AG04450 (cell line): ENCODE data around the gene FAM107B. TPM values are rescaled to one million over a fixed set of nuclear protein-coding genes. Genes with fewer than 3 reads are reported as not detected.

Experiments used
- CTCF ChIA-PET: fragments of 300-600, 350-600 bp; formaldehyde crosslinking; extraction: SDS; loops from one replicate; lab custom pipeline; 2022; ENCODE audit warnings: antibody characterized with exemption, inconsistent platforms; lab: Charles Lee
- POLR2A ChIA-PET: fragments of 350-600 bp; formaldehyde crosslinking; extraction: SDS; loops from one replicate; lab custom pipeline; 2021; ENCODE audit warnings: antibody characterized with exemption, inconsistent platforms; lab: Yijun Ruan, JAX
- DNase-seq: peaks from one replicate; pipeline ENCODE4 v3.0.0-alpha.2; 2011; ENCODE audit warnings: low read depth, low spot score
- H3K27ac ChIP-seq: one replicate; pipeline ENCODE4 v1.5.1; 2012; ENCODE audit warnings: low read depth, low read length, control low read depth
- H3K27me3 ChIP-seq: one replicate; pipeline ENCODE4 v1.6.0; 2012; ENCODE audit warnings: low read length; ENCODE audit not compliant: control insufficient read depth, insufficient read depth
- H3K4me3 ChIP-seq: 2 replicates; pipeline ENCODE4 v1.5.1; 2011; ENCODE audit warnings: mild to moderate bottlenecking, low read depth, low read length, control low read depth
- H3K9me3 ChIP-seq: 2 replicates; pipeline ENCODE4 v1.5.1; 2012; ENCODE audit warnings: low read length; ENCODE audit not compliant: control insufficient read depth, insufficient read depth
- polyA plus RNA-seq: library from polyadenylated mRNA; depleted of rRNA; stranded (reverse); fragments of >200 nt; gene quantifications from 2 replicates; pipeline ENCODE4 v1.2.3, GENCODE V29; 2011
- TF ChIP-seq, protein P1 (sequence below): IDR thresholded peaks from 2 replicates; pipeline ENCODE4 v1.5.1; 2011; ENCODE audit warnings: low read depth, low read length, control low read depth, inconsistent platforms

Gene FAM107B
- polyA plus RNA-seq, 1 experiment: 41.4 TPM

DNA sequence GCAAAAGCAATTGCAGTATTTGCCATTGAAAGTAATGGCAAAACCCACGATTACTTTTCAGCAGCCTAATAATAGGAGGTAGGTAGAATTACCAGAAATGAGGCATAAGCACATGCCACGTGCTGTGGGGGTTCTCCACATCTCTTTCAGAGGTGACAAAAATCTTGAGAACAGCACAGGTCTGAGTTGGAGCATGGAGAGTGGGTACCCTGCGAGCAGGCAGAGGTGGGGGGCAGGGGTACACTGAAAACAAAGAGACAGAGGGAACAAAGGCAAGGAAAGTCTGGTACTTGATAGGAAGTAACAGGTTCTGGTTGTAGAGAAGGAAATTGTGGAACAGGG is 75.9 kb downstream of the FAM107B start:
- CTCF ChIA-PET: no interaction called here
- no peaks in the 10 kb centered on the region for H3K27me3 ChIP-seq
- no peaks in the 10 kb centered on the region; the same call in 1 of the 2 replicates for H3K9me3 ChIP-seq
- TF ChIP-seq, protein P1, sequence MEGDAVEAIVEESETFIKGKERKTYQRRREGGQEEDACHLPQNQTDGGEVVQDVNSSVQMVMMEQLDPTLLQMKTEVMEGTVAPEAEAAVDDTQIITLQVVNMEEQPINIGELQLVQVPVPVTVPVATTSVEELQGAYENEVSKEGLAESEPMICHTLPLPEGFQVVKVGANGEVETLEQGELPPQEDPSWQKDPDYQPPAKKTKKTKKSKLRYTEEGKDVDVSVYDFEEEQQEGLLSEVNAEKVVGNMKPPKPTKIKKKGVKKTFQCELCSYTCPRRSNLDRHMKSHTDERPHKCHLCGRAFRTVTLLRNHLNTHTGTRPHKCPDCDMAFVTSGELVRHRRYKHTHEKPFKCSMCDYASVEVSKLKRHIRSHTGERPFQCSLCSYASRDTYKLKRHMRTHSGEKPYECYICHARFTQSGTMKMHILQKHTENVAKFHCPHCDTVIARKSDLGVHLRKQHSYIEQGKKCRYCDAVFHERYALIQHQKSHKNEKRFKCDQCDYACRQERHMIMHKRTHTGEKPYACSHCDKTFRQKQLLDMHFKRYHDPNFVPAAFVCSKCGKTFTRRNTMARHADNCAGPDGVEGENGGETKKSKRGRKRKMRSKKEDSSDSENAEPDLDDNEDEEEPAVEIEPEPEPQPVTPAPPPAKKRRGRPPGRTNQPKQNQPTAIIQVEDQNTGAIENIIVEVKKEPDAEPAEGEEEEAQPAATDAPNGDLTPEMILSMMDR: no peak
- POLR2A ChIA-PET: no interaction called here
- H3K27ac ChIP-seq: peak overlapping the region; percentile 21
- no peak overlapping the region for H3K4me3 ChIP-seq
- no peak for DNase-seq

DNA sequence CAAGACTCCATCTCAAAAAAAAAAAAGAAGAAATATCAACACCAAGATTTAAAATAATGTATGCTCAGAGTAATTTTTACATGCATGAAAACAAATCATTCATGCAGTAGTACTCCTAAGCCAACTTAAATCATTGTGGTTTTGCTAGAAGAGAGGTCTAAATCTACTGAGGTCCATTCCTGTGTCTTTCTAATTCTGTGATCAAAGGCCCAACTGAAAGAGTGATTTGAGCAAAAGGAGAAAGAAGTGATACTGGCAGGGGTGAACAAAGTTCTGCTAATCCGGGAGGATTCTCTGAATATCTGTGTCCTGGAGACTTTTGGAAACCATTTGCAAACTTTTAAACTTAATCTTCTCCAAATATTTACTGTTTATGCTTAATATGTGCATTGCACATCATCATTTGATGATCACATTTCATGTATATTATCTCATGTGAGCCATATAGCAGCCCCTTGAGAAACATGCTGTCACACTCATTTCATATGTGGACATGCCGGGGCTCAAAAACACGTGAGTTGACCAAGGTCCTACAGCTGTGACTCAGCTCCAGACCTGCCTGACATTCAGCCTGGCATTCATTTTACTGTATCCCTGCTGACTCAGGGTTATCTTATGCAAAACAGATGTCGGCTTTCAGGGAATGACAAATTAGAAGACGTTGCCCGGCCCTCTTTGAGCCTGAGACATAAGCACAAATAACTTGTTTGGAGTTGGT is 76.4 kb downstream of the FAM107B start:
- H3K27me3 ChIP-seq: no peaks in the 10 kb centered on the region
- peak; percentile 37 for DNase-seq
- TF ChIP-seq, protein P1: no peak
- H3K9me3 ChIP-seq: no peaks in the 10 kb centered on the region; the same call in 1 of the 2 replicates
- POLR2A ChIA-PET: no interaction called here
- peak overlapping the region; percentile 21 for H3K27ac ChIP-seq
- CTCF ChIA-PET: no interaction called here
- H3K4me3 ChIP-seq: no peak overlapping the region

DNA sequence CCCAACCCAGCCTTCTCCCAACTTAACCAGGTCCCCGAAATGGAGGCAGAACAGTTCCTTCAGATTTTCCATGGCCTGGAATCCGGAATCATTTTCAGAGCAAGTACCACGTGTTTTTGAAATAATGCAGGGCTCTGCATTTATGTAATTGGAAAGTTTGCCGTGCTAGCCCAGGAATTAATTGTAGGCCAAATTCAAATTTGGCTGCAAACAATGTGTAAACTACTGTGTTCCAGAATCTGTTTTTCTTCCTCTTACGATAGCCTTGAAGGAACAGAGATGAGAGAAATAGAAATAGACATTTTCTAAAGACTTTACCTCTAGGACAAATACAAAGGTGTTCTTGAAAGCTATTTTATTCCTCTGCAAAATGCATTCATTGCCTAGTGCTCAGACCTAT is 77.4 kb downstream of the FAM107B start:
- CTCF ChIA-PET: no interaction called here
- no peak for DNase-seq

DNA sequence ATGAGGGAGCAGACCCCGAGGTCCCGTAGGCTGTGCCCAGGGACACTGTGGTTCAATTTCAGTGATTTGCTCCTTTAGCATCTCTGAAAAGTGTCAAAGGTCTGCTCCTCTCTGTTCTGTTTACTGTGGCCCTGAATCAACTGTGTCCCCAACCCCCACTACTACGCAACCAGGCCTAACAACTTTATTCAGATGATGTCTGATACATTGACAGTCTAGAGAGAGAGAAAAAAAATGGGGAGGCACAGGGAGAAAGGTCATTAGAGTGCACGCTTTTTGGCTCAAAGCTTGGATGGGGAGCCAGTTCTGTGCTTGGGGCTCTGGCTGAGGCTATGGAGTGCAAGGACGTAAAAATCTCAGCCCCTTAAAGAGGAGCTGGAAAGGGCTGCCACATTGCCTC is 77.9 kb downstream of the FAM107B start:
- TF ChIP-seq, protein P1: no peak
- CTCF ChIA-PET: no interaction called here
- DNase-seq: no peak
- no peak overlapping the region for H3K27ac ChIP-seq
- H3K4me3 ChIP-seq: no peak overlapping the region
- no peaks in the 10 kb centered on the region; the same call in 1 of the 2 replicates for H3K9me3 ChIP-seq
- POLR2A ChIA-PET: no interaction called here
- no peaks in the 10 kb centered on the region for H3K27me3 ChIP-seq

More for the DNA sequence above, 77.4 kb downstream of the FAM107B start:
- Histone ChIP-seq H3K27ac (no peak overlapping the region), H3K9me3 (no peaks in the 10 kb centered on the region; the same call in 1 of the 2 replicates), H3K27me3 (no peaks in the 10 kb centered on the region), H3K4me3 (no peak overlapping the region)
- POLR2A ChIA-PET: no interaction called here
- TF ChIP-seq, protein P1: no peak

DNA sequence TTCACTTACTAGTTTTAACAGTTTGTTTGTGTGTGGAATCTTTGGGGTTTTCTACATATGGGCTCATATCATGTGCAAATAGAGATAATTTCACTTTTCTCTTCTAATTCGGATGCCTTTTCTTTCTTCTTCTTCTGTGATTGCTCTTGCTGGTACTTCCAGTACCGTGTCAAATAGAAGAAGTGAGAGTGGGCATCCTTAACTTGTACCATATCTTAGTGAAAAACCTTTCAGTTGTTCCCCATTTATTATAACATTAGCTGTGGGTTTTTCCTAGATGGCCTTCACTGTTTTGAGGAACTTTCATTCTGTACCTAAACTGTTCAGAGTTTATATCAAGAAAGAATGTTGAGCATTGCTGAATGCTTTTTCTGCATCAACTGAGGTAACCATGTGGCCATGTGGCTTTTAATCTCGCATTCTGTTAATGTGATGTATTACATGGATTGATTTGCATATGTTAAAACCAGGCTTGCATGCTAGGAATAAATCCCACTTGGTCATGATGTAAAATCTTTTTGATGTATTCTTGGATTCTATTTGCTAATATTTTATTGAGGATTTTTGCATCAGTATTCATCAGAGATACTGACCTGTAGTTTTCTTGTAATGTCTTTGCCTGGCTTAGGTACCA is 78.7 kb downstream of the FAM107B start:
- Histone ChIP-seq H3K4me3 (no peak overlapping the region), H3K27me3 (no peaks in the 10 kb centered on the region), H3K9me3 (no peaks in the 10 kb centered on the region; the same call in 1 of the 2 replicates), H3K27ac (no peak overlapping the region)
- POLR2A ChIA-PET: no interaction called here
- CTCF ChIA-PET: no interaction called here
- no peak for DNase-seq
- TF ChIP-seq, protein P1: no peak
